GM18505 (cell line): ENCODE measurements around the gene MAP2K7.

Source experiments
- ATAC-seq: cut with Tn5 transposase; IDR thresholded peaks from one replicate; pipeline ENCODE4 v1.9.1; 2021; ENCODE audit not compliant: unreplicated experiment
- POLR2A ChIP-seq: IDR thresholded peaks from 4 replicates; pipeline ENCODE4 v1.6.1; 2011; ENCODE audit warnings: borderline replicate concordance; ENCODE audit not compliant: insufficient read depth, insufficient read length; ENCODE audit errors: extremely low read depth

Gene MAP2K7

DNA sequence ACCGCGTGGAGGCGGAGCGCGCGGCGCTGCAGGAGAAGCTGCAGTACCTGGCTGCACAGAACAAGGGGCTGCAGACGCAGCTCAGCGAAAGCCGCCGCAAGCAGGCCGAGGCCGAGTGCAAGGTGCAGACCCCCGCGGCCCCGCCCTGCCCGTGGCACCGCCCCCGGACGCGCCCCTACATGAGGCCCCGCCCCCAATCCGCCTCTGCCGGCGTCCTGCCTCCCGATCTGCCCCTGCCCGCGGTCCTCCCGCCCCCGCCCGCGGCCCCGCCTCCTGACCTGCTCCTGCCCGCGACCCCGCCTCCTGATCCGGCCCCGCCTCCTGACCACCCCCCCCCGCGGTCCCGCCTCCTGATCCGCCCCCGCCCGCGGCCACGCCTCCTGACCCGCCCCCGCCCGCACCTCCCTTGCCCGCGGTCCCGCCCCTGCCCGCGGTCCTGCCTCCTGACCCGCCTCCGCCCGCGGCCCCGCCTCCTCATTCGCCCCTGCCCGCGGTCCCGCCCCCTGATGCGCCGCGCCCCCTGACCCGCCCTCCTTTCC lies 41.2 kb upstream of the MAP2K7 start:
- no peak for ATAC-seq
- no peak for TF ChIP-seq POLR2A

DNA sequence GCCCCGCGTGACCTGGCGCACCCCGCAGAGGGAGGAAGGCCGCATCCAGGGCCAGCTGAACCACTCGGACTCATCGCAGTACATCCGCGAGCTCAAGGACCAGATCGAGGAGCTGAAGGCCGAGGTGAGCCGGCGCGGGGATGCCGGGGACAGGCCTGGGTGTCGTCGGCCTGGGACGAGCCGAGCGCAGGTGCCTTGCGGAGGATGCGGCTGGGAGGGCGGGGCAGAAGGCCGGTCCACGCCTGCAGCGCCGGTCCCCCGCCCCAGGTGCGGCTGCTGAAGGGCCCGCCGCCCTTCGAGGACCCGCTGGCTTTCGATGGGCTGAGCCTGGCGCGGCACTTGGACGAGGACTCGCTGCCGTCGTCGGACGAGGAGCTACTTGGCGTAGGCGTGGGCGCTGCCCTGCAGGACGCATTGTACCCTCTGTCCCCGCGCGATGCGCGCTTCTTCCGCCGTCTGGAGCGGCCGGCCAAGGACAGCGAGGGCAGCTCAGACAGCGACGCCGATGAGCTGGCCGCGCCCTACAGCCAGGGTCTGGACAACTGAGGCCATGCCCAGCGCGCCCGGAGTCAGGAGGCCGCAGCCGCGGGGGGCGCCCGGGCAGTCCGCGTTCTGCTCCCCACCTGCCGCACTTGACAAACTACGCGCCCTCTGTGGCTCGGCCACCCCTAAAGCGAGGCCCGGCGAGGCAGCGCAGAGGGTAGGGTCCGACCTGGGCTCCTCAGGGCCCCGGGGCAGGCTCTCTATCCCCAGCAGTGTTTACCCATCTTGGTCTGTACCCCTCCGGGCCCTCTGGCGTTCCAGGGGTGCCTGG lies 40.3 kb upstream of the MAP2K7 start:
- ATAC-seq = no peak
- no peak for TF ChIP-seq POLR2A

DNA sequence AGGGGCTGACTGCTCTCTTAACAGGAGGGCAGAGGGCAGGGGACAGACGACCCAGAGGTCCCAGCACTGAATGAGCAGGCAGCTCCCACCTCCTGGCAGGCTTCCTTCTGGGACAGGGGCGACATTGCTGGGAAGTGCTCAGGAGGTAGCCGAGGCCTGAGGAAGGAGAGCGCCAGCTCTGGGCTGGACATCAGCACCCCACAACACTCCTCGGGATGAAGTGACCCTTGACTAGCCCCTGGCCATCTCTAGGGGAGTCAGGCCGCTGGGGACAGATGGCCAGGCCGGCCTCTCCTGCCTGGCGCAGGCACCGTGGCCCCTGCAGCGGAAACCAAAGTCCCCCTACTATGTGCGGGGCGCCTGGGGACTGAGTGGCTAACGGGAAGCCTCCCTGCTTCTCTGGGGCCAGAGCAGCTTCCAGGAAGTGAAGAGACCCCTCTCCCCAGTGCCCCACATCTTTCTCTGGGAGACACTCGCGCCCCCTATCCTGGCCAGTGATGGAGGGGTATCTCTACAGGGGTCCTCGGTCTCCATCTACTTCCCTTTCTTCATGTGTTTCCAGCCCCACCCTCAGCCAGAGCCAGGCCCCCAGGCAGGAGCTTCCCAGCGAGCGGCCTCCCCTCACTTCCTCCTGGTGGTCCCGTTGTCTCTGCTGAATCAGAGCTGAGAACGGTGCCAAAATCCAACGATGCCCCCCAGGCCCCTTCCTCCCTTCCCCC lies 39.5 kb upstream of the MAP2K7 start:
- no peak for ATAC-seq
- TF ChIP-seq POLR2A = no peak

DNA sequence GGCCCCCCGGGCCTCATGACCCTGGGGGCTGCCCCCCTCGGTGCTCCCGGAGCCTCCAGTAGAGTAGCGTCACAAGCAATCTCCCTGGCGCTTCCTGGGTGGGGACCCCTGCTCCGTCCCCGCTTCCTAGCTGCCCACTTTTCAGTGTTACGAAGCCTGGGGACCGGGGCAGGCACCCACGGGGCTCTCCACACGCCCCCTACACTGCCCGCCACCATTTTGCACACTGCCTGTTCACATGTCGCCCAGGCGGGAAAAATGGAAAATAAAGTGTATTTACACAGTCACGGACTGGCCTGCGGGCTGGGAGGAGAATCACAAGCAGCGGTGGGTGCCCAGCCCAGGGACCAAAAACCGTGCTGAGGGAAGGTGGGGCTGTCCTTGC lies 39.0 kb upstream of the MAP2K7 start:
- ATAC-seq = no peak
- no peak for TF ChIP-seq POLR2A

DNA sequence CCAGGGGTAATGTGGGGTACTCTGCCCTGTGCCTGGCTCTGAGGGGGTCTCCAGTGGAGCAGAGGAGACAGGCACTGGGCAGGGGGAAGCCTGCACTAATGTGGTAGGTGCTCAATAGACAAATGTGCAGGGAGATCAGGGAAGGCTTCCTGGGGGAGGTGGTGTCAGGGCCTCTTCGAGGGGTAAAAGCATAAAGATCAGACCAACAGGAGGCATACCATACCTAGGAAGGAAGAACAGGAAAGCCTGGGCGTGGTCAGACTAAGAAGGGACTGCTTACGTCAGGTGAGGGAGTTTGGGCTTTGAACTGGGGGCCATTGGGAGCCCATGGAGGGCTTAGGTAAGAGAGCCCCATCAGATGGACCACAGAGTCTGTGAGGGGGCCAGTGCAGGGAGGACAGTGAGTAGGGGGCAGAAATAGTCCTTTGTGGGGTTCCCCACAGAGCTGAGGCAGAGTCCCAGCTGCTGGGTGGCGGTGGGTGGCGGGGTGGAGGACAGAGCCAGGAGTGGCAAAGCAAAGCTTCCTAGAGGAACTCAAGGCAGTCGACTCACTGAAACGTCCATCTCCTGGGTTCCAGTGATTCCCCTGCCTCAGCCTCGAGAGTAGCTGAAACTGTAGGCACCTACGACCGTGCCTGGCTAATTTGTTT lies 38.3 kb upstream of the MAP2K7 start:
- no peak for TF ChIP-seq POLR2A

DNA sequence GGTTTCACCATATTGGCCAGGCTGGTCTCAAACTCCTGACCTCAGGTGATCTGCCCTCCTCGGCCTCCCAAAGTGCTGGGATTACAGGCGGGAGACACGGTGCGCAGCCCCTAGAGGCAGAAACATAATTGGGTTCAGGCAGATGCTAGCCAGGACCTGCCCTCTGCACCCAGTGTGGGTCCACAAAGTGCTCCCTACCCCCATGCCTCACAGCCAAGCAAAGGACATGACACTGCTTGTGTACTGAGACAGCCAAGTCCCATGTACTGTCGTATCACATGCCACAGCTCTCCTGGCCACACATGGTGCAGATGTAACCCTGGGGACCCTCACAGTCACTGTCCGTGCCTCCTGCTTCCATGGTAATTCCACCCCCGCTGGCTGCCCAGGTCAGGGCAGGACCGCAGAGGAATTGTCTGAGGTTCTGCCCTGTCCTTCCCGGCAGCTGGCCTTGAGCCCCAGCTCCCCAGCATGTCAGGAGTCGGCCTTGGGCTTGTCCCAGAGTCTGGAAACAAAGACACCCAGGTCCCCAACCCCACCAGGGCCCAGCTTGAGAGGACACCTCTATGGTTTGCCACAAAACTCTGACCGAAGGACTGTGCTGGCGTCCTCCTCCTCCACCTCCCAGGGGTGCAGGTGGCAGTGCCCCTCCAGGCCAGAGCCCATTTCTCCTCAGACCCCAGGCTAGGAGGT lies 37.1 kb upstream of the MAP2K7 start:
- no peak for ATAC-seq
- TF ChIP-seq POLR2A = no peak

More for the DNA sequence above, 38.3 kb upstream of the MAP2K7 start:
- ATAC-seq = no peak

DNA sequence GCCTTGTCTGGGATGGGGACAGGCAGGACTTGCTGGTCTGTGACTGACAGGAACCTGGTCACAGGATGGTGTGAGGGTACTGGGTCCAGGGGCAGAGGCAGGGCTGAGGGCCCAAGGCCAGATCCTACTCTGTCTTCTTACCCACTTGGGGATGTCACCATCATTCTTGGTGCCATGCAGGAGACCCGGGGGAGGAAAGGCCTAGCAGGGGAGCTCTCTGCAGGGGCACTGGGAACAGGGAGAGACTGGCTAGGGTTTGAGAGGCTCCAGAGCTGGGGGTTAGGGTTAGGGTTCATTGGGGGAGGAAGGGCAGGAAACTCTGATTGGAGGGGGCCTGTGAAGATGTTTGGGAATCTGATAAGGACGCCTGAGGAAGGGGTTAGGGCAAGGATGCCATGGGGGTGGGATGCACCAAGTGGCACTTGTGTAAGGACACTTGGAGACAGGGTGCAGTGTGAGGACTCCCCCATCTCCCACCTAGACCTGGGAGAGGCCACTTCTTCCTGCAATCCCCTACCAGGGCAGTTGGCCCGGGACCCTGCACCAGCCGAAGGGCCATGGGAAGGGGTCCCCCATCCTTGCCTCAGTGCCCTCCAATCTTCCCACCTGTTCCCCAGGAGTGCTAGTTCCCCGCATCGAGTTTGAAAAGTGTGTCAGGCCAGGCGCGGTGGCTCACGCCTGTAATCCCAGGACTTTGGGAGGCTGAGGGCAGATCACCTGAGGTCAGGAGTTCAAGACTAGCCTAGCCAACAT lies 36.4 kb upstream of the MAP2K7 start:
- no peak for TF ChIP-seq POLR2A
- no peak for ATAC-seq

DNA sequence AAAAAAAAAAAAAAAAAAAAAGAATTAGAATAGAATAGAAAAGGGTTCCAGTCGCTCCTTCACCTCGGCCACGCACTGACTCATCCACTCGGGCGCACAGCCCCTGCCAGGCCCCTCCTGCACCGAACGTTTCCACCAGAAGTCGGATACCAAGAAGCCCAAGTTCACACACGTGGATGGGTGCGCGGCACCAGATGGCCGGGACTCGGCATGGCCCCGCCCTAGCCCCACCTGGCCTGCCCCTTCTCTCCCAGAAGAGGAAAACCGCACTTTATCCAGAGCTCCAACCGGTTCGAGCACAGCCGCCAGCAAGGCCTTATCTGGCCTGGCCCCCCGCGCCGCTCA lies 35.4 kb upstream of the MAP2K7 start:
- no peak for ATAC-seq
- no peak for TF ChIP-seq POLR2A

DNA sequence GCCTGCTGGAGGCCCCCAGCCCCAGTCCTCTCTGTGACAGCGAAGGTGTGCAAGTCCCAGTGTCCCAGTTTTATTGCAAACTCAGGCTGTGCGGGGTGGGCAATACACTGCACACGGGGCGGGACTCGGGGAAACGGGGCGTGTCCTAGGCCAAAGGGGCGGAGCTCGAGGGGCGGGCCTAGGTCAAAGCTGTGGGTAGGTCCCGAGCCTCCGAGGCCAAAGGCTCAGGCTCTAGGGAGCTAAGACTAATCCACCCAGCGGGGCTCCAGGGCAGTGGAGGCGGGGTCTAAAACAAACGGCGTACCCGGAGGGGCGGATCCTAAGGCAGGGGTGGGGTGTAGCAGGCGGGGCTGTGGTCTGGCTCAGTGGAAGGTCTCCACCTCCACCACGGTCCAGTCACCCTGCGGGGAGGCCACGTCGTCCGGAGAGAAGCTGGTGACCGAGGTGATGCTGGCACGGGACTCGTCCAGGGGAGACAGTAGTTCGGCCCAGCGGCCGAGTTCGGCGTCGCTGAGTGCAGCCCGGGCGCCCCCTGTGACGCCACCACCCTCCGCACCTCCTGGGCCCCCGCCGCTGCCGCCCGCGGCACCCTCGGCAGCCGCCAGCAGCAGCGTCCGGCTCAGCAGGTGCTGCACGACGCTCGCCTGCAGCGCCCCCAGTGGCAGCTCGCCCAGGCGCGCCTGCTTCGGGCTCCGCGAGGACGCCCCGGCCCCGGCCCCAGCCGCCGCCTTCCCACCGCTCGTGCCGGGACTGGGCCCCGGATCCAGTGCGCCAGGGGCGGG lies 34.8 kb upstream of the MAP2K7 start:
- ATAC-seq = peak; percentile 39
- no peak for TF ChIP-seq POLR2A

DNA sequence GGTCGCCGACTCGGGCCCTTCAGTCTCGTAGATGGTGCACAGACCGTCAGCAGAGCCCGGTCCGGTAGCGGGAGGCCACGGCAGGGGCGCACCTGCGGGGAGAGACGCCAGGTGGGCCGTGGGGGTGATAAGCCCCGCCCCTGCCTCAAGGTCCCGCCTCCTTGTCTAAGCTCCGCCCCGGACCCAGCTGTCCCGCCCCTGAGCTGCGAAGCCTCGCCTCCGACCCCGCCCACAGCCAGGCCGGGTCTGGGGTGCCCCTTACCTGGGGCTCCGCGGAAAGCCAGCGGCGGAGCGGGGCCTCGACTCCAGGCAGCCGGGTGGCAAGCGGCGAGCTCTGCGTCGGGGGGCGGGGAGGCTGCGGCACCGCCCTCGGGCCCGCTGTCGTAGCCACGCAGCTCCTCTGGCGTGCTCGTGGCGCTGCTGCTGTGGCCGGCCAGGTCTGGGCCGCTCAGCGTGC lies 34.2 kb upstream of the MAP2K7 start:
- no peak for TF ChIP-seq POLR2A
- peak; percentile 43 for ATAC-seq

DNA sequence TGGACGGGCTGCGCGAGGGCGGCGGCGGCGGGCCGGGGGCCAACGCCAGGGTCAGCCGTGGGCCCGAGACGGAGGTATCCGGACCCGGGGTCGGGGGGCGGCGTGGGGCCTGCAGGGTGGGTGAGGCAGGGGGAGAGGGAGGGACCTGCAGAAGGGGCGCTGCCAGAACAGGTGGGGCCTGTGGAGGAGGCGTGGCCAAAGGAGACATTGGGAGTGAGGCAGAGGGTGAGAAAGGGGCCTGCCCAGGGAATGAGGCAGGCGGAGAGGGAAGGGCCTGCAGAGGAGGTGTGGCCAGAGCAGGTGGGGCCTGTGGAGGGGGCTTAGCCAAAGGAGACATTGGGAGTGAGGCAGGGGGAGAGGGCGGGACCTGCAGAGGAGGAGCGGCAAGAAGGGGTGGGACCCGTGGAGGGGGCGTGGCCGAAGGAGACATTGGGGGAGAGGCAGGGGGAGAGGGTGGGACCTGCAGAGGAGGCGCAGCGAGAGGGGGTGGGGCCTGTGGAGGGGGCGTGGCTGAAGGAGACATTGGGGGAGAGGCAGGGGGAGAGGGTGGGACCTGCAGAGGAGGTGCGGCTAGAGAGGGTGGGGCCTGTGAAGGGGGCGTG lies 33.7 kb upstream of the MAP2K7 start:
- TF ChIP-seq POLR2A = no peak
- peak; percentile 9 for ATAC-seq
